GM19324 (cell line): ENCODE data around the gene LEFTY2.
"Not testable (repeated sequence)": the region's sequence is repeated elsewhere in the genome, so short reads cannot be mapped to it uniquely, and the experiment has no call there.

Source experiments
- ATAC-seq: cut with Tn5 transposase; IDR thresholded peaks from one replicate; pipeline ENCODE4 v1.9.1; 2021; ENCODE audit warnings: mild to moderate bottlenecking, moderate library complexity; ENCODE audit not compliant: unreplicated experiment, low FRiP score

The LEFTY2 gene

GRCh38 chr1:225958041-225958440 lies 17.0 kb upstream of the LEFTY2 start:
- ATAC-seq = no peak

GRCh38 chr1:225954753-225955152 lies 13.7 kb upstream of the LEFTY2 start:
- ATAC-seq = no peak

- ATAC-seq = no peak
Measured at GRCh38 chr1:225953315-225953714, 12.3 kb upstream of the LEFTY2 start.

- no peak for ATAC-seq
Measured at GRCh38 chr1:225950905-225951497, 10.0 kb upstream of the LEFTY2 start.

- ATAC-seq = no peak
Measured at GRCh38 chr1:225949041-225949440, 8.0 kb upstream of the LEFTY2 start.

- no peak for ATAC-seq
Measured at GRCh38 chr1:225946803-225947202, 5.8 kb upstream of the LEFTY2 start.

- no peak for ATAC-seq
Measured at GRCh38 chr1:225946082-225946620, 5.1 kb upstream of the LEFTY2 start.

GRCh38 chr1:225945564-225945963 lies 4.5 kb upstream of the LEFTY2 start:
- no peak for ATAC-seq

- ATAC-seq = no peak
Measured at GRCh38 chr1:225944951-225945350, 3.9 kb upstream of the LEFTY2 start.

- no peak for ATAC-seq
Measured at GRCh38 chr1:225944387-225944786, 3.4 kb upstream of the LEFTY2 start.

- no peak for ATAC-seq
Measured at GRCh38 chr1:225943582-225943981, 2.6 kb upstream of the LEFTY2 start.

- ATAC-seq = peak; percentile 83
Measured at GRCh38 chr1:225942574-225942973, 1.6 kb upstream of the LEFTY2 start.

- no peak for ATAC-seq
Measured at GRCh38 chr1:225941942-225942222, 862 bp upstream of the LEFTY2 start.

GRCh38 chr1:225940385-225941151 lies 452 bp downstream of the LEFTY2 start:
- no peak for ATAC-seq

GRCh38 chr1:225939939-225940310 lies 1.1 kb downstream of the LEFTY2 start:
- ATAC-seq = not testable (repeated sequence)

GRCh38 chr1:225939097-225939938 lies 1.7 kb downstream of the LEFTY2 start:
- ATAC-seq = not testable (repeated sequence)

- ATAC-seq = no peak
Measured at GRCh38 chr1:225937048-225937968, 3.7 kb downstream of the LEFTY2 start.

- no peak for ATAC-seq
Measured at GRCh38 chr1:225936523-225936922, 4.5 kb downstream of the LEFTY2 start.

- not testable (repeated sequence) for ATAC-seq
Measured at GRCh38 chr1:225936086-225936485, 4.9 kb downstream of the LEFTY2 start.

- ATAC-seq = no peak
Measured at GRCh38 chr1:225934711-225935110, 6.3 kb downstream of the LEFTY2 start.
